ENCODE measurements around the gene LPP. TPM values are rescaled to one million over a fixed set of nuclear protein-coding genes. Genes with fewer than 3 reads are reported as not detected.

The LPP gene
- total RNA-seq, 1 donor from 2014 or later = 132 TPM

DNA sequence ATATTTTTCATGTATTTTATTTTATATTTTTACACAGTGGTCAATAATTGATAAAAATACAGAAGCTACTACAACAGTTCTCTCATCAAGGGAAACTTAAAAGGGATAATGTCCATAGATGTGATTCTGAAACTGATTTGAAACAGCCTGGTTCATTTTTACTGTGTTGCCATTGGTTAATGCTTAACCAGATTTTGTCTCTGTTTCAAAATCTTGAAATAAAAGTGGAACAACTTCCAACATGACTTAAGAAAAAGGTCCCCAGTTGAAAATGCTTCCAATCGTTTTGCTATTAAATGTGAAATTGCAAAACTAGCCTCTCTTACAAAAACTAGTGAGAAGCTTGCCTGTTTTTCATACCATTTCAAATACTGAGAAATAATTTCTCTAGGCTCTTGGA lies 240.7 kb downstream of the LPP start:
- Mint-ChIP-seq H3K9me3 (no peaks in the 10 kb centered on the region), H3K36me3 (peaks cover 3% of the 10 kb centered on the region), H3K27me3 (ENCODE audit: low read depth) (no peaks in the 10 kb centered on the region), H3K27ac (no peak overlapping the region), H3K4me3 (no peak overlapping the region), H3K4me1 (peaks cover 31% of the 10 kb centered on the region)
- TF ChIP-seq, protein P1, sequence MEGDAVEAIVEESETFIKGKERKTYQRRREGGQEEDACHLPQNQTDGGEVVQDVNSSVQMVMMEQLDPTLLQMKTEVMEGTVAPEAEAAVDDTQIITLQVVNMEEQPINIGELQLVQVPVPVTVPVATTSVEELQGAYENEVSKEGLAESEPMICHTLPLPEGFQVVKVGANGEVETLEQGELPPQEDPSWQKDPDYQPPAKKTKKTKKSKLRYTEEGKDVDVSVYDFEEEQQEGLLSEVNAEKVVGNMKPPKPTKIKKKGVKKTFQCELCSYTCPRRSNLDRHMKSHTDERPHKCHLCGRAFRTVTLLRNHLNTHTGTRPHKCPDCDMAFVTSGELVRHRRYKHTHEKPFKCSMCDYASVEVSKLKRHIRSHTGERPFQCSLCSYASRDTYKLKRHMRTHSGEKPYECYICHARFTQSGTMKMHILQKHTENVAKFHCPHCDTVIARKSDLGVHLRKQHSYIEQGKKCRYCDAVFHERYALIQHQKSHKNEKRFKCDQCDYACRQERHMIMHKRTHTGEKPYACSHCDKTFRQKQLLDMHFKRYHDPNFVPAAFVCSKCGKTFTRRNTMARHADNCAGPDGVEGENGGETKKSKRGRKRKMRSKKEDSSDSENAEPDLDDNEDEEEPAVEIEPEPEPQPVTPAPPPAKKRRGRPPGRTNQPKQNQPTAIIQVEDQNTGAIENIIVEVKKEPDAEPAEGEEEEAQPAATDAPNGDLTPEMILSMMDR (IDR thresholded peaks at IDR 0.05; ENCODE audit: unreplicated experiment) = no peak
- no peak for DNase-seq (ENCODE audit: low spot score in 2 of 2, unreplicated experiment in 2 of 2)

GRCh38 chr3:188396251-188396650 lies 242.3 kb downstream of the LPP start:
- TF ChIP-seq, protein P1 (IDR thresholded peaks at IDR 0.05; ENCODE audit: unreplicated experiment) = no peak
- no peaks in the 10 kb centered on the region for H3K9me3 Mint-ChIP-seq
- no peak overlapping the region for H3K27ac Mint-ChIP-seq
- H3K27me3 Mint-ChIP-seq (ENCODE audit: low read depth) = no peaks in the 10 kb centered on the region
- no peak for DNase-seq (ENCODE audit: low spot score in 2 of 2, unreplicated experiment in 2 of 2)
- peaks cover 19% of the 10 kb centered on the region for H3K4me1 Mint-ChIP-seq
- H3K4me3 Mint-ChIP-seq = no peak overlapping the region
- H3K36me3 Mint-ChIP-seq = peaks cover 3% of the 10 kb centered on the region

GRCh38 chr3:188396900-188397299 lies 242.9 kb downstream of the LPP start:
- TF ChIP-seq, protein P1 (IDR thresholded peaks at IDR 0.05; ENCODE audit: unreplicated experiment) = no peak
- peaks cover 3% of the 10 kb centered on the region for H3K9me3 Mint-ChIP-seq
- H3K27ac Mint-ChIP-seq = no peak overlapping the region

GRCh38 chr3:188397766-188398705 lies 244.1 kb downstream of the LPP start:
- no peak for DNase-seq (ENCODE audit: low spot score in 2 of 2, unreplicated experiment in 2 of 2)
- Mint-ChIP-seq H3K4me1 (peaks cover 18% of the 10 kb centered on the region), H3K4me3 (no peak overlapping the region), H3K9me3 (peaks cover 12% of the 10 kb centered on the region), H3K27me3 (ENCODE audit: low read depth) (no peaks in the 10 kb centered on the region), H3K27ac (no peak overlapping the region), H3K36me3 (peaks cover 3% of the 10 kb centered on the region)
- TF ChIP-seq, protein P1 (IDR thresholded peaks at IDR 0.05; ENCODE audit: unreplicated experiment) = no peak

More at GRCh38 chr3:188396900-188397299, 242.9 kb downstream of the LPP start:
- Mint-ChIP-seq H3K4me1 (peaks cover 20% of the 10 kb centered on the region), H3K27me3 (ENCODE audit: low read depth) (no peaks in the 10 kb centered on the region), H3K4me3 (no peak overlapping the region), H3K36me3 (peaks cover 3% of the 10 kb centered on the region)
- no peak for DNase-seq (ENCODE audit: low spot score in 2 of 2, unreplicated experiment in 2 of 2)

GRCh38 chr3:188400494-188401243 lies 246.7 kb downstream of the LPP start:
- no peak for DNase-seq (ENCODE audit: low spot score in 2 of 2, unreplicated experiment in 2 of 2)
- peaks cover 5% of the 10 kb centered on the region for H3K36me3 Mint-ChIP-seq
- no peak overlapping the region for H3K27ac Mint-ChIP-seq
- H3K27me3 Mint-ChIP-seq (ENCODE audit: low read depth) = no peaks in the 10 kb centered on the region
- peaks cover 12% of the 10 kb centered on the region for H3K9me3 Mint-ChIP-seq
- H3K4me1 Mint-ChIP-seq = peaks cover 18% of the 10 kb centered on the region
- TF ChIP-seq, protein P1 (IDR thresholded peaks at IDR 0.05; ENCODE audit: unreplicated experiment) = no peak
- H3K4me3 Mint-ChIP-seq = no peak overlapping the region

Measured in mesothelial cell of epicardium (in vitro differentiated cells).